Measurements from ENCODE around the gene CCDC159. TPM values are rescaled to one million over a fixed set of nuclear protein-coding genes. Genes with fewer than 3 reads are reported as not detected.

The CCDC159 gene
- total RNA-seq, 1 donor from 2014 or later: 1.8 TPM

- peak overlapping the region; percentile 93 for H3K4me3 Mint-ChIP-seq
- TF ChIP-seq EZH2 (IDR thresholded peaks at IDR 0.05) (no peak), EZH2phosphoT487 (IDR thresholded peaks at IDR 0.05) (no peak), CTCF (IDR thresholded peaks at IDR 0.05) (no peak)
- peaks cover 35% of the 10 kb centered on the region for H3K4me1 Mint-ChIP-seq
- no peak overlapping the region for H3K27ac ChIP-seq
- no peak for DNase-seq (ENCODE audit: low spot score)
- H3K79me2 ChIP-seq (ENCODE audit: low read depth): no peaks in the 10 kb centered on the region
- H3F3A ChIP-seq (ENCODE audit: low read depth): peaks cover 57% of the 10 kb centered on the region
- H3K36me3 Mint-ChIP-seq: peaks cover 3% of the 10 kb centered on the region
- no peak overlapping the region for H3K27ac Mint-ChIP-seq
- peaks cover 15% of the 10 kb centered on the region for H4K20me1 ChIP-seq (ENCODE audit: low read depth)
- no peaks in the 10 kb centered on the region for H3K4me1 ChIP-seq
- H3K9me3 ChIP-seq (ENCODE audit: low read depth): no peaks in the 10 kb centered on the region
- H3K27me3 ChIP-seq: peaks cover 23% of the 10 kb centered on the region
- no peak overlapping the region for H3K9ac ChIP-seq
- no peaks in the 10 kb centered on the region for H3K36me3 ChIP-seq
- H3K9me3 Mint-ChIP-seq: no peaks in the 10 kb centered on the region
- peak overlapping the region; percentile 78 for H3K4me2 ChIP-seq
- H2AFZ ChIP-seq (replicated peaks): no peak overlapping the region
- H3K27me3 Mint-ChIP-seq (ENCODE audit: insufficient read depth, low read depth): peaks cover 24% of the 10 kb centered on the region
- H3K4me3 ChIP-seq: peak overlapping the region; percentile 71
These were observed 33.6 kb downstream of the CCDC159 start for GRCh38 chr19:11379857-11380350.

- H4K20me1 ChIP-seq (ENCODE audit: low read depth): peaks cover 15% of the 10 kb centered on the region
- no peaks in the 10 kb centered on the region for H3K4me1 ChIP-seq
- Mint-ChIP-seq H3K4me1 (peaks cover 32% of the 10 kb centered on the region), H3K36me3 (peaks cover 3% of the 10 kb centered on the region), H3K27ac (peak overlapping the region; percentile 78), H3K9me3 (no peaks in the 10 kb centered on the region), H3K27me3 (ENCODE audit: insufficient read depth, low read depth) (peaks cover 30% of the 10 kb centered on the region), H3K4me3 (peak overlapping the region; percentile 93)
- H2AFZ ChIP-seq (replicated peaks): peak overlapping the region; percentile 83
- no peak for TF ChIP-seq EZH2 (IDR thresholded peaks at IDR 0.05)
- TF ChIP-seq CTCF (IDR thresholded peaks at IDR 0.05): peak; percentile 73
- no peak for TF ChIP-seq EZH2phosphoT487 (IDR thresholded peaks at IDR 0.05)
- H3K9ac ChIP-seq: no peak overlapping the region
- H3K79me2 ChIP-seq (ENCODE audit: low read depth): no peaks in the 10 kb centered on the region
- peak overlapping the region; percentile 14 for H3K27ac ChIP-seq
- H3K9me3 ChIP-seq (ENCODE audit: low read depth): no peaks in the 10 kb centered on the region
- peak overlapping the region; percentile 78 for H3K4me2 ChIP-seq
- H3K4me3 ChIP-seq: peak overlapping the region; percentile 71
- peaks cover 23% of the 10 kb centered on the region for H3K27me3 ChIP-seq
- peaks cover 57% of the 10 kb centered on the region for H3F3A ChIP-seq (ENCODE audit: low read depth)
- peak; percentile 98 for DNase-seq (ENCODE audit: low spot score)
- H3K36me3 ChIP-seq: no peaks in the 10 kb centered on the region
These were observed 34.6 kb downstream of the CCDC159 start for GRCh38 chr19:11380653-11381537.

- Histone ChIP-seq H3F3A (ENCODE audit: low read depth) (peaks cover 54% of the 10 kb centered on the region), H4K20me1 (ENCODE audit: low read depth) (peaks cover 15% of the 10 kb centered on the region), H3K9ac (no peak overlapping the region), H3K79me2 (ENCODE audit: low read depth) (no peaks in the 10 kb centered on the region), H3K27me3 (peaks cover 23% of the 10 kb centered on the region), H3K4me1 (no peaks in the 10 kb centered on the region), H3K36me3 (no peaks in the 10 kb centered on the region), H3K27ac (no peak overlapping the region), H2AFZ (replicated peaks) (no peak overlapping the region), H3K4me3 (peak overlapping the region; percentile 51), H3K9me3 (ENCODE audit: low read depth) (no peaks in the 10 kb centered on the region), H3K4me2 (peak overlapping the region; percentile 75)
- no peaks in the 10 kb centered on the region for H3K9me3 Mint-ChIP-seq
- no peak overlapping the region for H3K27ac Mint-ChIP-seq
- TF ChIP-seq CTCF (IDR thresholded peaks at IDR 0.05) (peak; percentile 74), EZH2phosphoT487 (IDR thresholded peaks at IDR 0.05) (peak; percentile 51), EZH2 (IDR thresholded peaks at IDR 0.05) (peak; percentile 70)
- H3K36me3 Mint-ChIP-seq: no peaks in the 10 kb centered on the region
- peaks cover 24% of the 10 kb centered on the region for H3K4me1 Mint-ChIP-seq
- peak overlapping the region; percentile 93 for H3K4me3 Mint-ChIP-seq
- peak; percentile 68 for DNase-seq (ENCODE audit: low spot score)
- peaks cover 33% of the 10 kb centered on the region for H3K27me3 Mint-ChIP-seq (ENCODE audit: insufficient read depth, low read depth)
These were observed 36.8 kb downstream of the CCDC159 start for GRCh38 chr19:11382898-11383705.

Measured in neural progenitor cell (in vitro differentiated cells).